ENCODE data around the gene TAL2.

Gene TAL2

DNA sequence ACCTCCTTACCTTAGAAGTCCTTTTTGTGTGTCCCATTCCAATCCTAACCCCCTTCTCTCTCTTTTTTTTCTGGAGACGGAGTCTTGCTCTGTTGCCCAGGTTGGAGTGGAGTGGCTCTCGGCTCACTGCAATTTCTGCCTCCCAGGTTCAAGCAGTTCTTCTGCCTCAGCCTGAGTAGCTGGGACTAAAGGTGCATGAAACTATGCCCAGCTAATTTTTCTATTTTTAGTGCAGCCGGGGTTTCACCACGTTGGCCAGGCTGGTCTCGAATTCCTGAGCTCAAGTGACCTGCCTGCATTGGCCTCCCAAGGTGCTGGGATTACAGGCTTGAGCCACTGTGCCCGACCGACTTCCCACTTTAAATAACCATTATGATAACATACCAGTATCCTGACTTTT is 49.6 kb downstream of the TAL2 start:
- DNase-seq = no peak

GRCh38 chr9:105712297-105712696 is 50.0 kb downstream of the TAL2 start:
- no peak for DNase-seq
